Fibroblast of lung (primary cell): Measurements from ENCODE around the gene SEPTIN8. TPM values are rescaled to one million over a fixed set of nuclear protein-coding genes. Genes with fewer than 3 reads are reported as not detected.

Source experiments
- DNase-seq, 2 donors: peaks; one replicate each; pipeline versions ENCODE4 v3.0.0 to v3.0.0-alpha.2; 2010; ENCODE audit warnings: low read depth in 2 of 2
- H2AFZ ChIP-seq: 2 replicates; pipeline ENCODE4 v1.5.1; 2012; ENCODE audit warnings: low read length, control low read depth, inconsistent platforms
- H3K27ac ChIP-seq: 2 replicates; pipeline ENCODE4 v1.5.1; 2011; ENCODE audit warnings: low read length, control low read depth; ENCODE audit not compliant: insufficient read depth
- H3K27me3 ChIP-seq: 2 replicates; pipeline ENCODE4 v1.5.1; 2011; ENCODE audit warnings: mild to moderate bottlenecking, low read length; ENCODE audit not compliant: control insufficient read depth, insufficient read depth
- H3K36me3 ChIP-seq: 2 replicates; pipeline ENCODE4 v1.5.1; 2011; ENCODE audit warnings: low read length; ENCODE audit not compliant: control insufficient read depth, insufficient read depth
- H3K4me1 ChIP-seq: 2 replicates; pipeline ENCODE4 v1.5.1; 2011; ENCODE audit warnings: low read length; ENCODE audit not compliant: control insufficient read depth, insufficient read depth; ENCODE audit errors: extremely low read depth
- H3K4me2 ChIP-seq: 2 replicates; pipeline ENCODE4 v1.5.1; 2011; ENCODE audit warnings: low read length, control low read depth; ENCODE audit not compliant: insufficient read depth; ENCODE audit errors: extremely low read depth
- H3K4me3 ChIP-seq, 4 experiments: fragments of 200-600 bp in 1 of 4; sonication (generic) in 1 of 4; replicated peaks in 1 of 4; 2 replicates each; pipeline ENCODE4 v1.5.1; 2011 to 2016; ENCODE audit warnings: low read length in 4 of 4, low read depth in 3 of 4, mild to moderate bottlenecking in 3 of 4, control low read depth in 2 of 4, inconsistent platforms in 1 of 4, mixed read lengths in 1 of 4; ENCODE audit not compliant: insufficient read depth in 1 of 4; ENCODE audit errors: control extremely low read depth in 1 of 4
- H3K79me2 ChIP-seq: 2 replicates; pipeline ENCODE4 v1.5.1; 2012; ENCODE audit warnings: mild to moderate bottlenecking, low read length, inconsistent platforms; ENCODE audit not compliant: control insufficient read depth, insufficient read depth
- H3K9ac ChIP-seq: 2 replicates; pipeline ENCODE4 v1.5.1; 2011; ENCODE audit warnings: mild to moderate bottlenecking, low read length, control low read depth; ENCODE audit not compliant: insufficient read depth
- H3K9me3 ChIP-seq: 2 replicates; pipeline ENCODE4 v1.5.1; 2012; ENCODE audit warnings: low read depth, low read length; ENCODE audit not compliant: control insufficient read depth, insufficient read depth
- H4K20me1 ChIP-seq: 2 replicates; pipeline ENCODE4 v1.5.1; 2011; ENCODE audit warnings: low read length; ENCODE audit not compliant: control insufficient read depth, insufficient read depth; ENCODE audit errors: extremely low read depth
- EZH2 ChIP-seq: IDR thresholded peaks from 2 replicates; pipeline ENCODE4 v1.5.1; 2012; ENCODE audit warnings: low read length, control low read depth, mild to moderate bottlenecking; ENCODE audit errors: missing control alignments
- polyA plus RNA-seq, 2 donors: library from polyadenylated mRNA; depleted of rRNA in 1 of 2; stranded (reverse) in 1 of 2; unstranded in 1 of 2; fragments of >200 nt; gene quantifications; 2 replicates each; pipeline ENCODE4 v1.2.1, GENCODE V29; 2011 to 2012; ENCODE audit warnings: missing spikeins in 1 of 2
- total RNA-seq: library from RNA; depleted of rRNA; stranded (reverse); fragments of >200 nt; gene quantifications from 2 replicates; pipeline ENCODE4 v1.2.1, GENCODE V29; 2014
- TF ChIP-seq, protein P1 (sequence below), 2 donors: IDR thresholded peaks in 1 of 2; conservative IDR thresholded peaks in 1 of 2; 1 replicate in 1 of 2; 2 replicates in 1 of 2; pipeline ENCODE4 v1.5.1; 2011 to 2012; ENCODE audit warnings: low read length in 2 of 2, control low read depth in 1 of 2, inconsistent platforms in 1 of 2, low read depth in 1 of 2, mild to moderate bottlenecking in 1 of 2

The SEPTIN8 gene
- total and polyA plus RNA-seq, 2 donors (not counting 1 experiment from before 2014, with no cell fraction given) = 62.1 to 64.2 TPM

DNA sequence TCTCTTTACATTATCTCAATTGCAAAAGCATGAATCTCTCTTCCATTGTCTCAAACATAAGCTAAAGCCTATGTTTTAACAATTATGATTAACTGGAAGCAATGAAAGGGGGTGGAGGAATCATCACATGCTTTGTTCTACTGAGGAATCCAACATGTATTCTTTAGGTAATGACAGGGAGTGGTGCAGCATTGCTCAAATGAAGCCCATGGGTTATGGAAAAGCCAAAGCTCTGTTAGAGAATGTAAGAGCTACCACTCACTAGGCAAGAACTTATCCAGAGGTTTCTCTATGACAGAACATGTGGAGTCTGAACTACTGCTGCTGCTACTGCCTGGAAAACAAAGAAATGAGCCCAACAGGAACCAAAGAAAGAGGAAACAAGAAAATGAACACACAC, 68.4 kb downstream of the SEPTIN8 start:
- H3K79me2 ChIP-seq = no peaks in the 10 kb centered on the region
- no peak overlapping the region for H3K4me2 ChIP-seq
- H2AFZ ChIP-seq = no peak overlapping the region
- no peak for DNase-seq
- H3K9me3 ChIP-seq = no peaks in the 10 kb centered on the region
- H3K27ac ChIP-seq = no peak overlapping the region
- no peaks in the 10 kb centered on the region for H3K36me3 ChIP-seq
- no peaks in the 10 kb centered on the region for H4K20me1 ChIP-seq
- H3K27me3 ChIP-seq = no peaks in the 10 kb centered on the region
- no peak overlapping the region for H3K9ac ChIP-seq
- no peaks in the 10 kb centered on the region for H3K4me1 ChIP-seq
- no peak overlapping the region for H3K4me3 ChIP-seq
- TF ChIP-seq EZH2 = no peak
- TF ChIP-seq, protein P1, sequence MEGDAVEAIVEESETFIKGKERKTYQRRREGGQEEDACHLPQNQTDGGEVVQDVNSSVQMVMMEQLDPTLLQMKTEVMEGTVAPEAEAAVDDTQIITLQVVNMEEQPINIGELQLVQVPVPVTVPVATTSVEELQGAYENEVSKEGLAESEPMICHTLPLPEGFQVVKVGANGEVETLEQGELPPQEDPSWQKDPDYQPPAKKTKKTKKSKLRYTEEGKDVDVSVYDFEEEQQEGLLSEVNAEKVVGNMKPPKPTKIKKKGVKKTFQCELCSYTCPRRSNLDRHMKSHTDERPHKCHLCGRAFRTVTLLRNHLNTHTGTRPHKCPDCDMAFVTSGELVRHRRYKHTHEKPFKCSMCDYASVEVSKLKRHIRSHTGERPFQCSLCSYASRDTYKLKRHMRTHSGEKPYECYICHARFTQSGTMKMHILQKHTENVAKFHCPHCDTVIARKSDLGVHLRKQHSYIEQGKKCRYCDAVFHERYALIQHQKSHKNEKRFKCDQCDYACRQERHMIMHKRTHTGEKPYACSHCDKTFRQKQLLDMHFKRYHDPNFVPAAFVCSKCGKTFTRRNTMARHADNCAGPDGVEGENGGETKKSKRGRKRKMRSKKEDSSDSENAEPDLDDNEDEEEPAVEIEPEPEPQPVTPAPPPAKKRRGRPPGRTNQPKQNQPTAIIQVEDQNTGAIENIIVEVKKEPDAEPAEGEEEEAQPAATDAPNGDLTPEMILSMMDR (conservative IDR thresholded peaks at IDR 0.05 in 1 of 2, IDR thresholded peaks at IDR 0.05 in 1 of 2; ENCODE audit: low read depth in 1 of 2, low read length in 2 of 2) = no peak

DNA sequence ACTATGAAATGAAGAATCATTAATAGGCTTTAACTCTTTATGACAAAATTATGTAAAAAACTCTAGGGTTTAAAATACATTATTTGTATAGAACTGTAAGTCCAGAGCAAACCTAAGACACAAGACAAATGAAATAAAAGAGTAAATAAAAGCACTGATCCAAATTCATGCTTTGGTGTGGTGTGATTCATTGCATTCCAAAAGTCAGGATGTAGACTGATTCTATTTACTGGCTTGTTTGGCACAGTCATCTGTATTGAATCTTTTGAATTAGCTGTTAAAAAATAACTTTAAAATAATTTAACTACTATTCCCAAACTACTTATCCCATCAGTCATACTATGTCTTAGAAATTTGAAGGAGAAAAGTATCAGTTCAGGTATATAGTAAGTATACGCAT, 72.2 kb downstream of the SEPTIN8 start:
- H3K4me1 ChIP-seq = no peaks in the 10 kb centered on the region
- H3K79me2 ChIP-seq = no peaks in the 10 kb centered on the region
- no peak overlapping the region for H3K27ac ChIP-seq
- H3K9ac ChIP-seq = no peak overlapping the region
- H3K9me3 ChIP-seq = no peaks in the 10 kb centered on the region
- no peaks in the 10 kb centered on the region for H3K36me3 ChIP-seq
- no peak overlapping the region for H3K4me2 ChIP-seq
- TF ChIP-seq, protein P1 (conservative IDR thresholded peaks at IDR 0.05 in 1 of 2, IDR thresholded peaks at IDR 0.05 in 1 of 2; ENCODE audit: low read depth in 1 of 2, low read length in 2 of 2) = no peak
- TF ChIP-seq EZH2 = no peak
- DNase-seq = peak in 1 of 2 donors; percentile 66
- no peaks in the 10 kb centered on the region for H3K27me3 ChIP-seq
- H2AFZ ChIP-seq = no peak overlapping the region
- H3K4me3 ChIP-seq = no peak overlapping the region
- H4K20me1 ChIP-seq = no peaks in the 10 kb centered on the region

Other genes with a start within 250 kb of the SEPTIN8 start
- gene IL5, start 233.7 kb downstream of the SEPTIN8 start, total RNA-seq = not detected in 2 replicates
- gene IL5, start 233.7 kb downstream of the SEPTIN8 start, polyA plus RNA-seq = not detected in 2 replicates
- 34.7 and 35.7 TPM in 2 replicates for gene RAD50, start 220.3 kb downstream of the SEPTIN8 start, total RNA-seq
- 21.5 and 23.1 TPM in 2 replicates for gene RAD50, start 220.3 kb downstream of the SEPTIN8 start, polyA plus RNA-seq
- gene IL13, start 119.1 kb downstream of the SEPTIN8 start, total RNA-seq = not detected in 2 replicates
- not detected in 2 replicates for gene IL13, start 119.1 kb downstream of the SEPTIN8 start, polyA plus RNA-seq
- gene IL4, start 103.2 kb downstream of the SEPTIN8 start, total RNA-seq = not detected in 2 replicates
- gene IL4, start 103.2 kb downstream of the SEPTIN8 start, polyA plus RNA-seq = not detected in 2 replicates
- gene KIF3A, start 39.7 kb downstream of the SEPTIN8 start, total RNA-seq = 10.5 and 11.2 TPM in 2 replicates
- 7.3 and 8.8 TPM in 2 replicates for gene KIF3A, start 39.7 kb downstream of the SEPTIN8 start, polyA plus RNA-seq
- under 0.01 TPM in 1 of 2 replicates, not detected in the other for gene CCNI2, start 29.8 kb downstream of the SEPTIN8 start, total RNA-seq
- gene CCNI2, start 29.8 kb downstream of the SEPTIN8 start, polyA plus RNA-seq = not detected in 2 replicates
- 0.17 and 0.26 TPM in 2 replicates for gene SOWAHA, start 36.1 kb upstream of the SEPTIN8 start, total RNA-seq
- 0.02 and 0.03 TPM in 2 replicates for gene SOWAHA, start 36.1 kb upstream of the SEPTIN8 start, polyA plus RNA-seq
- gene SHROOM1, start 53.4 kb upstream of the SEPTIN8 start, total RNA-seq = 4.1 and 6.1 TPM in 2 replicates
- gene SHROOM1, start 53.4 kb upstream of the SEPTIN8 start, polyA plus RNA-seq = 2.9 and 6.2 TPM in 2 replicates
- gene GDF9, start 89.2 kb upstream of the SEPTIN8 start, total RNA-seq = under 0.01 and 0.17 TPM in 2 replicates
- 0.07 and 0.11 TPM in 2 replicates for gene GDF9, start 89.2 kb upstream of the SEPTIN8 start, polyA plus RNA-seq
- gene UQCRQ, start 89.4 kb upstream of the SEPTIN8 start, total RNA-seq = 112 and 113 TPM in 2 replicates
- gene UQCRQ, start 89.4 kb upstream of the SEPTIN8 start, polyA plus RNA-seq = 157 and 200 TPM in 2 replicates
- gene LEAP2, start 96.4 kb upstream of the SEPTIN8 start, total RNA-seq = 0.26 and 0.33 TPM in 2 replicates
- 0.30 and 0.50 TPM in 2 replicates for gene LEAP2, start 96.4 kb upstream of the SEPTIN8 start, polyA plus RNA-seq
- gene AFF4, start 186.4 kb upstream of the SEPTIN8 start, total RNA-seq = 37.0 and 54.2 TPM in 2 replicates
- gene AFF4, start 186.4 kb upstream of the SEPTIN8 start, polyA plus RNA-seq = 67.3 and 73.6 TPM in 2 replicates
- 7.4 and 12.3 TPM in 2 replicates for gene ZCCHC10, start 249.3 kb upstream of the SEPTIN8 start, total RNA-seq
- gene ZCCHC10, start 249.3 kb upstream of the SEPTIN8 start, polyA plus RNA-seq = 29.5 and 33.1 TPM in 2 replicates